K562 (cell line): ENCODE measurements around the gene LAMB4. TPM values are rescaled to one million over a fixed set of nuclear protein-coding genes. Genes with fewer than 3 reads are reported as not detected.

Source experiments
- ARID2 ChIP-seq: fragments of 450-650 bp; IDR thresholded peaks from 2 replicates; pipeline ENCODE4 v1.6.1; 2017; ENCODE audit warnings: antibody characterized with exemption, mild to moderate bottlenecking
- BDP1 ChIP-seq: IDR thresholded peaks from 3 replicates; pipeline ENCODE4 v1.6.1; 2011; ENCODE audit not compliant: insufficient read length, insufficient read depth
- CBX3 ChIP-seq, 2 experiments: IDR thresholded peaks; 1 replicate in 1 of 2; 2 replicates in 1 of 2; pipeline ENCODE4 v1.6.1; 2012; ENCODE audit warnings: inconsistent platforms in 2 of 2, low read length in 2 of 2, borderline replicate concordance in 1 of 2, control low read depth in 1 of 2
- HNRNPH1 ChIP-seq: fragments of 200-400 bp; formaldehyde crosslinking; optimal IDR thresholded peaks from 2 replicates; pipeline ENCODE3; 2017; ENCODE audit warnings: low read depth, mild to moderate bottlenecking, low read length, moderate library complexity
- KAT8 ChIP-seq: fragments of 450-650 bp; IDR thresholded peaks from 2 replicates; pipeline ENCODE4 v1.6.1; 2016; ENCODE audit warnings: low read depth, mild to moderate bottlenecking
- MBD2 ChIP-seq: sonication (generic); IDR thresholded peaks from 2 replicates; pipeline ENCODE4 v1.6.1; 2016; ENCODE audit warnings: low read depth, borderline replicate concordance
- MEIS2 ChIP-seq: fragments of 450-650 bp; IDR thresholded peaks from 2 replicates; pipeline ENCODE4 v1.6.1; 2014; ENCODE audit warnings: mild to moderate bottlenecking; ENCODE audit not compliant: partially characterized antibody
- MXI1 ChIP-seq: IDR thresholded peaks from 2 replicates; pipeline ENCODE4 v1.6.1; 2011; ENCODE audit warnings: low read depth, mild to moderate bottlenecking, improper control_type of control experiment, low read length
- PCBP2 ChIP-seq: fragments of 200-400 bp; formaldehyde crosslinking; IDR thresholded peaks from 2 replicates; pipeline ENCODE4 v1.6.1; 2018; ENCODE audit warnings: low read length, low read depth, mild to moderate bottlenecking, moderate library complexity; ENCODE audit not compliant: poor library complexity, severe bottlenecking
- SRSF1 ChIP-seq: fragments of 200-400 bp; formaldehyde crosslinking; IDR thresholded peaks from 2 replicates; pipeline ENCODE4 v1.6.1; 2017; ENCODE audit warnings: mild to moderate bottlenecking, low read depth, low read length, moderate library complexity
- TEAD4 ChIP-seq, 2 experiments: sonication (generic) in 1 of 2; formaldehyde crosslinking in 1 of 2; IDR thresholded peaks; 2 replicates each; pipeline versions ENCODE4 v1.6.1 to v1.8.0; 2012 to 2022; ENCODE audit warnings: borderline replicate concordance in 1 of 2, inconsistent platforms in 1 of 2, low read length in 1 of 2, mild to moderate bottlenecking in 1 of 2, missing genetic modification reagents in 1 of 2
- USF2 ChIP-seq: sonication (generic); formaldehyde crosslinking; IDR thresholded peaks from 2 replicates; pipeline ENCODE4 v1.5.0; 2020; ENCODE audit warnings: missing genetic modification reagents
- YY1 ChIP-seq, 3 experiments: IDR thresholded peaks; 2 replicates each; pipeline ENCODE4 v1.6.1; 2011; ENCODE audit warnings: low read length in 2 of 3, mild to moderate bottlenecking in 2 of 3, moderate library complexity in 2 of 3, borderline replicate concordance in 1 of 3, control low read depth in 1 of 3, low read depth in 1 of 3; ENCODE audit not compliant: insufficient read depth in 3 of 3, insufficient replicate concordance in 2 of 3, control insufficient read depth in 1 of 3, insufficient read length in 1 of 3; ENCODE audit errors: extremely low read depth in 1 of 3
- ZNF384 ChIP-seq: IDR thresholded peaks from 2 replicates; pipeline ENCODE4 v1.6.1; 2012; ENCODE audit warnings: low read depth, low read length, improper control_type of control experiment
- ZNF644 ChIP-seq: fragments of 200-800 bp; sonication (Bioruptor generic); IDR thresholded peaks from 2 replicates; pipeline ENCODE4 v1.6.1; 2016; ENCODE audit warnings: low read depth, missing genetic modification characterization, missing compliant biosample characterization
- polyA plus RNA-seq, 8 experiments: library from polyadenylated mRNA; depleted of rRNA in 4 of 8; stranded (reverse) in 5 of 8; unstranded in 3 of 8; fragments of >200 nt; fragmentation: Nextera tagmentation in 2 of 8; fragmentation: Illumina TruSeq in 1 of 8; extraction: Ambion mirVana in 2 of 8; extraction: Trizol in 1 of 8; gene quantifications; 2 replicates each; pipeline versions ENCODE4 v1.2.1 to v1.2.3, GENCODE V29; 2011 to 2014; ENCODE audit warnings: inconsistent platforms in 1 of 8, missing spikeins in 1 of 8
- total RNA-seq, 7 experiments: library from RNA; depleted of rRNA in 6 of 7; stranded (reverse); fragments of >200 nt in 6 of 7; fragmentation: Illumina TruSeq in 2 of 7; extraction: Trizol in 2 of 7; gene quantifications; 2 replicates each; pipeline versions ENCODE4 v1.2.1 to v1.2.3, GENCODE V29; 2011 to 2021; ENCODE audit warnings: low replicate concordance in 1 of 7
- TF ChIP-seq, protein P1 (sequence below): fragments of 250-450 bp; sonication (Bioruptor Pico); IDR thresholded peaks from 2 replicates; pipeline ENCODE4 v1.4.0; 2020; ENCODE audit warnings: mild to moderate bottlenecking, moderate library complexity
- TF ChIP-seq, protein P2 (sequence below), 2 experiments: IDR thresholded peaks in 1 of 2; conservative IDR thresholded peaks in 1 of 2; 2 replicates each; pipeline ENCODE4 v1.6.1; 2016; ENCODE audit warnings: low read depth in 2 of 2, mild to moderate bottlenecking in 1 of 2, missing compliant biosample characterization in 1 of 2, missing genetic modification characterization in 1 of 2, moderate library complexity in 1 of 2

Gene LAMB4
- total and polyA plus RNA-seq, 9 of the 15 experiments (the other 6 are each of a cell fraction or from before 2014, with no cell fraction given): 0.06 to 0.13 (median 0.07) TPM; not detected in 6

DNA sequence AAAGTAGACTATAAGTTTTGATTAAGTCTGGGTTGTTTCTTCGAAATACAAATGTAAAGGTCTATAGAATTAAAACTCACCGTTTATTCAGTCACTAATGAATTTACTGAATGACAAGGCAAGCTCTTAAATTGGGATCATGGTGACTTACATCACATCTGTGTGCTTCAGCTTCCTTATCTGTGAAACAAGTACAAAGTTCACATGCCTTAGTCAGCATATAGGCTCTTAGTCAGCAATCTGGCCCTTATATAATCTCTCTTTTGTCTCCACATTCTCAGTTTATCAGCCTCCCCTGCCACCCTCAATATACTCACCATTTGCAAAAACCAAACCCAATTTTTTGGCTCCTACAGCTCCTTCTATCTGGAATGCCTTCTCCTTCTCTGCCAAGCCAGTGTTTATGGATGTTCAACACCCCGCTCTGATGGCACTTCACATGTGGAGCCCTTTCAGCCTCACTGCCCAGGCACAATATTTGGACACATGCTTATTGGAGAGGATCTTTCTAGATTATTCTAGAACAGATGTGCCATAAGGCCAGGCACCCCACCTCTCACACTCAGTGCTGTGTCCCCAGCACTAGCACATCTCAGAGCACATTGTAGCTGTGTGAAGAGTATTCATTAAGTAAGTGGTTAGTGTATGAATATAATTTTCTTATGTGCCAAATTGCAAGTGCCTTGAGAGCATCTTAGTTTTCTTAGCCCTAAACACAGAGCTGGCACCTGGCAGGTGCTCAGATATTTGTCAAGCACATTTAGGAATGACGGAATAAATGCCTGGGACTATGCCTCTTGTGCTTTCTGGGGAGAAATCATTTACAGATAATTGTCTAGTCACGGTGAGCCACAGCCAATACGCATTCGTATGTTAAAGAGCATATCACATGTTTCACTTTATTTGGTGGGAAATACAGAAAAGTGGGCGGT, 117.4 kb downstream of the LAMB4 start (continued):
- TF ChIP-seq USF2 (CRISPR knock-in tag) (no peak), TEAD4 (IDR thresholded peaks at IDR 0.05; ENCODE audit: low read length) (peak; percentile 95), TEAD4 (CRISPR knock-in tag; IDR thresholded peaks at IDR 0.05; ENCODE audit: borderline replicate concordance) (no peak), YY1 (IDR thresholded peaks at IDR 0.05; ENCODE audit: borderline replicate concordance in 1 of 3, control insufficient read depth in 1 of 3, extremely low read depth in 1 of 3, insufficient read depth in 3 of 3, insufficient read length in 1 of 3, insufficient replicate concordance in 2 of 3, low read depth in 1 of 3, low read length in 2 of 3) (no peak), BDP1 (no peak), ARID2 (no peak), MBD2 (peak; percentile 61), ZNF384 (no peak), KAT8 (no peak), MEIS2 (peak; percentile 77), ZNF644 (tag) (peak; percentile 91), MXI1 (peak; percentile 74; the same call in 1 of the 2 replicates), HNRNPH1 (no peak), PCBP2 (no peak), SRSF1 (no peak), CBX3 (IDR thresholded peaks at IDR 0.05; ENCODE audit: borderline replicate concordance in 1 of 2, low read length in 2 of 2) (peak in 1 of 2 experiments; percentile 79; a peak in 1 of 3 replicates)
- TF ChIP-seq, protein P1, sequence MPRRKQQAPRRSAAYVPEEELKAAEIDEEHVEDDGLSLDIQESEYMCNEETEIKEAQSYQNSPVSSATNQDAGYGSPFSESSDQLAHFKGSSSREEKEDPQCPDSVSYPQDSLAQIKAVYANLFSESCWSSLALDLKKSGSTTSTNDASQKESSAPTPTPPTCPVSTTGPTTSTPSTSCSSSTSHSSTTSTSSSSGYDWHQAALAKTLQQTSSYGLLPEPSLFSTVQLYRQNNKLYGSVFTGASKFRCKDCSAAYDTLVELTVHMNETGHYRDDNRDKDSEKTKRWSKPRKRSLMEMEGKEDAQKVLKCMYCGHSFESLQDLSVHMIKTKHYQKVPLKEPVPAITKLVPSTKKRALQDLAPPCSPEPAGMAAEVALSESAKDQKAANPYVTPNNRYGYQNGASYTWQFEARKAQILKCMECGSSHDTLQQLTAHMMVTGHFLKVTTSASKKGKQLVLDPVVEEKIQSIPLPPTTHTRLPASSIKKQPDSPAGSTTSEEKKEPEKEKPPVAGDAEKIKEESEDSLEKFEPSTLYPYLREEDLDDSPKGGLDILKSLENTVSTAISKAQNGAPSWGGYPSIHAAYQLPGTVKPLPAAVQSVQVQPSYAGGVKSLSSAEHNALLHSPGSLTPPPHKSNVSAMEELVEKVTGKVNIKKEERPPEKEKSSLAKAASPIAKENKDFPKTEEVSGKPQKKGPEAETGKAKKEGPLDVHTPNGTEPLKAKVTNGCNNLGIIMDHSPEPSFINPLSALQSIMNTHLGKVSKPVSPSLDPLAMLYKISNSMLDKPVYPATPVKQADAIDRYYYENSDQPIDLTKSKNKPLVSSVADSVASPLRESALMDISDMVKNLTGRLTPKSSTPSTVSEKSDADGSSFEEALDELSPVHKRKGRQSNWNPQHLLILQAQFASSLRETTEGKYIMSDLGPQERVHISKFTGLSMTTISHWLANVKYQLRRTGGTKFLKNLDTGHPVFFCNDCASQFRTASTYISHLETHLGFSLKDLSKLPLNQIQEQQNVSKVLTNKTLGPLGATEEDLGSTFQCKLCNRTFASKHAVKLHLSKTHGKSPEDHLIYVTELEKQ (CRISPR knock-in tag): no peak
- TF ChIP-seq, protein P2, sequence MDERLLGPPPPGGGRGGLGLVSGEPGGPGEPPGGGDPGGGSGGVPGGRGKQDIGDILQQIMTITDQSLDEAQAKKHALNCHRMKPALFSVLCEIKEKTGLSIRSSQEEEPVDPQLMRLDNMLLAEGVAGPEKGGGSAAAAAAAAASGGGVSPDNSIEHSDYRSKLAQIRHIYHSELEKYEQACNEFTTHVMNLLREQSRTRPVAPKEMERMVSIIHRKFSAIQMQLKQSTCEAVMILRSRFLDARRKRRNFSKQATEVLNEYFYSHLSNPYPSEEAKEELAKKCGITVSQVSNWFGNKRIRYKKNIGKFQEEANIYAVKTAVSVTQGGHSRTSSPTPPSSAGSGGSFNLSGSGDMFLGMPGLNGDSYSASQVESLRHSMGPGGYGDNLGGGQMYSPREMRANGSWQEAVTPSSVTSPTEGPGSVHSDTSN (CRISPR knock-in tag; IDR thresholded peaks at IDR 0.05; ENCODE audit: low read depth): no peak
- TF ChIP-seq, protein P2 (tag; conservative IDR thresholded peaks at IDR 0.05; ENCODE audit: low read depth): peak; percentile 63; the same call in 1 of the 2 replicates
